Lower leg skin (tissue), 4 donors: Measurements from ENCODE around the gene CAMTA1. TPM values are rescaled to one million over a fixed set of nuclear protein-coding genes. Genes with fewer than 3 reads are reported as not detected.

ENCODE experiments used
- DNase-seq, 2 donors: peaks; one replicate each; pipeline ENCODE4 v3.0.0-alpha.2; 2019; ENCODE audit warnings: low spot score in 2 of 2
- H3K4me3 ChIP-seq: fragments of 200-600 bp; sonication (generic); 2 replicates; pipeline ENCODE4 v1.5.1; 2017; ENCODE audit warnings: mild to moderate bottlenecking, low read depth; ENCODE audit not compliant: poor library complexity, severe bottlenecking
- CTCF ChIP-seq, 3 donors: fragments of 450-650 bp; IDR thresholded peaks; one replicate each; pipeline ENCODE4 v1.5.1; 2016; ENCODE audit warnings: antibody characterized with exemption in 3 of 3, mild to moderate bottlenecking in 3 of 3, moderate library complexity in 2 of 3
- POLR2A ChIP-seq, 2 donors: fragments of 450-650 bp; IDR thresholded peaks; one replicate each; pipeline ENCODE4 v1.6.1; 2016 to 2017; ENCODE audit warnings: antibody characterized with exemption in 2 of 2, mild to moderate bottlenecking in 1 of 2, moderate library complexity in 1 of 2
- WGBS, 2 donors: methylation state at CpG; one replicate each; pipeline ENCODE4 v1.1.5; 2018; 5-methylcytosine and 5-hydroxymethylcytosine counted together
- intact Hi-C: fragments of 100-400 bp; cut with DNase I; formaldehyde crosslinking; loops from one replicate; pipeline ENCODE4 v1.15.0; 2023; ENCODE audit warnings: low total_unique reads
- total RNA-seq, 4 donors: library from RNA; depleted of rRNA; stranded (reverse); fragments of >200 nt; gene quantifications; one replicate each; pipeline ENCODE4 v1.1.0, GENCODE V29; 2016

Gene CAMTA1
- total RNA-seq, 4 donors from 2014 or later = 24.4 to 52.3 (median 32.9) TPM

DNA sequence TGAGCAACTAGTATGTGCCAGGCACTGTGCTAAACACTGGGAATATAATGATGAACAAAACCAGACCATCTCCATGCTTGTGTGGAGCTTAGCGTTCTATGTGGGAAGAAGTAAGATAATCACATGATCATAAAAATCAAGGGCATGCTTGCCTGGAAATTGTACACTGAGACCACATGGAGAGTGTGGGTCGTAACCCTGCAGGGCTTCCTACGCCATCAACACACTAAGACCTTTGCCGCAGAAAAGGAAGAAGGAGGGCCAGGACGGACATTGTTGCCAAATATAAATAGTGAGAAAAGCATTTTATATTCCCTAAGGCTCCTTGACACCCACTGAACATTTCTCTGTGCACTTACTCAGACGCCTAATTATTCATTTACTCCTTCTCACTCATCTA, 597.7 kb downstream of the CAMTA1 start:
- H3K4me3 ChIP-seq = no peak overlapping the region

GRCh38 chr1:7383671-7384520, 598.6 kb downstream of the CAMTA1 start:
- intact Hi-C loops = no loop called here
- H3K4me3 ChIP-seq = no peak overlapping the region
- no peak for TF ChIP-seq CTCF (IDR thresholded peaks at IDR 0.05)
- TF ChIP-seq POLR2A (IDR thresholded peaks at IDR 0.05) = no peak
- 86% methylated on average over 13 of the region's 13 CpGs for WGBS, 2 donors
- peak in 1 of 2 donors; percentile 76 for DNase-seq

More for the DNA sequence above, 597.7 kb downstream of the CAMTA1 start:
- WGBS, 2 donors = 66 to 73% methylated on average over 6 of the region's 6 CpGs
- DNase-seq = peak in 1 of 2 donors; percentile 3
- intact Hi-C loops = no loop called here
- TF ChIP-seq CTCF (IDR thresholded peaks at IDR 0.05) (no peak), POLR2A (IDR thresholded peaks at IDR 0.05) (no peak)

DNA sequence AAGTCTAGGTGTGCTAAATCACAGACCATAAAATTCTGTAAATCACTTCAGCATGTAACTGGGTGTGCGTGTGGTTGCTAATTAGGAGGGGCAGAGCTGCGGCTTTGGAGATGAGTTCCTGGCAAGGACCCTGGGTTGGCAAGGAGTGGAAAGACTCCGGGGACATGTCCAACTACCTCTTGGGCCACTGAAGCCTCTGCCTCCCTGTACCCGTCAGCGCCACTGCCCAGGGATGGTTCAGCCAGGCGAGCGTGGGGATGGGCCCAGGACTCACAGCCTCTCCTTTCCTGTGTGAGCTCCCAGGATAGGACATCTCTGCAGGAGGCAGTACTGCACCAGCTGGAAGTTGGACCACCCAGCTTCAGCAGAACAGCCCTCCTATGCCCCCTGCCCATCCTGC, 599.4 kb downstream of the CAMTA1 start:
- no peak overlapping the region for H3K4me3 ChIP-seq
- DNase-seq = peak in 1 of 2 donors; percentile 78
- TF ChIP-seq POLR2A (IDR thresholded peaks at IDR 0.05) (no peak), CTCF (IDR thresholded peaks at IDR 0.05) (no peak)
- intact Hi-C loops = no loop called here
- WGBS, 2 donors = 73 to 80% methylated on average over 7 of the region's 7 CpGs

GRCh38 chr1:7385471-7386225, 600.4 kb downstream of the CAMTA1 start:
- peak in 1 of 2 donors; percentile 56 for DNase-seq

More at GRCh38 chr1:7385471-7386225, 600.4 kb downstream of the CAMTA1 start:
- intact Hi-C loops = no loop called here
- WGBS, 2 donors = 87 to 92% methylated on average over 18 to 19 of the region's 19 CpGs
- TF ChIP-seq POLR2A (IDR thresholded peaks at IDR 0.05) (no peak), CTCF (IDR thresholded peaks at IDR 0.05) (no peak)
- H3K4me3 ChIP-seq = no peak overlapping the region
